LNCAP (cell line): Measurements from ENCODE around the gene ITGB1BP1.

Experiments used
- TF ChIP-seq, protein P1 (sequence below): fragments of 450-650 bp; IDR thresholded peaks from 2 replicates; pipeline ENCODE4 v1.5.1; 2017; ENCODE audit warnings: mild to moderate bottlenecking

ITGB1BP1 gene

GRCh38 chr2:9441556-9441955 lies 18.2 kb upstream of the ITGB1BP1 start:
- TF ChIP-seq, protein P1, sequence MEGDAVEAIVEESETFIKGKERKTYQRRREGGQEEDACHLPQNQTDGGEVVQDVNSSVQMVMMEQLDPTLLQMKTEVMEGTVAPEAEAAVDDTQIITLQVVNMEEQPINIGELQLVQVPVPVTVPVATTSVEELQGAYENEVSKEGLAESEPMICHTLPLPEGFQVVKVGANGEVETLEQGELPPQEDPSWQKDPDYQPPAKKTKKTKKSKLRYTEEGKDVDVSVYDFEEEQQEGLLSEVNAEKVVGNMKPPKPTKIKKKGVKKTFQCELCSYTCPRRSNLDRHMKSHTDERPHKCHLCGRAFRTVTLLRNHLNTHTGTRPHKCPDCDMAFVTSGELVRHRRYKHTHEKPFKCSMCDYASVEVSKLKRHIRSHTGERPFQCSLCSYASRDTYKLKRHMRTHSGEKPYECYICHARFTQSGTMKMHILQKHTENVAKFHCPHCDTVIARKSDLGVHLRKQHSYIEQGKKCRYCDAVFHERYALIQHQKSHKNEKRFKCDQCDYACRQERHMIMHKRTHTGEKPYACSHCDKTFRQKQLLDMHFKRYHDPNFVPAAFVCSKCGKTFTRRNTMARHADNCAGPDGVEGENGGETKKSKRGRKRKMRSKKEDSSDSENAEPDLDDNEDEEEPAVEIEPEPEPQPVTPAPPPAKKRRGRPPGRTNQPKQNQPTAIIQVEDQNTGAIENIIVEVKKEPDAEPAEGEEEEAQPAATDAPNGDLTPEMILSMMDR, result no peak

DNA sequence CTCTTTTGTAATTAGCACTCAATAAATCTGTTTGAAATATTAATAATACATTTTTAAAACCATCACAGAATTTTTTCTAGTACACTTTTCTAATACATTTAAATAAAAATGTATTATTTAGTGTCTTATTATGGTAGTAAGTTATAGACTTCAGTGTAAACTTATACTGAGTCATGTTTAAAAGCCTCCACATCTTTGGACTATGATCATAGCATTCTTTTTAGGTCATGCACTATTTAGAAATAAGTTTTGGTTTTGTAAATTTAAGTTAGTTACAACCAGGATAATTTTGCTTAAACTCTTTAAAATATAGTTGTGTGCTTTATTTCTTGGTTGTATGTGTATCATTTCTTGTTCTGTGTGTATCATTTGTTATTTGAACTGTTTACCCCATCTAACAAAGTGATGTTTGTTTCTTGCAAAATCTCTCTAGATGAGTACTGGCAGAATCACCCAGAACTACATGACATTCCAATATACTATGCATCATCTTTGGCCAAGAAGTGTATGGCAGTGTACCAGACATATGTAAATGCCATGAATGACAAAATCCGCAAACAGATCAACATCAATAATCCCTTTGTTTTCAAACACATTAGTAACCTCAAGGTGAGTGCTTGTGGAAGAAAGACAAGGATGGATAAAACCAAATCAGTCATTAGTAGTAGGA lies 16.9 kb upstream of the ITGB1BP1 start:
- TF ChIP-seq, protein P1, result no peak

DNA sequence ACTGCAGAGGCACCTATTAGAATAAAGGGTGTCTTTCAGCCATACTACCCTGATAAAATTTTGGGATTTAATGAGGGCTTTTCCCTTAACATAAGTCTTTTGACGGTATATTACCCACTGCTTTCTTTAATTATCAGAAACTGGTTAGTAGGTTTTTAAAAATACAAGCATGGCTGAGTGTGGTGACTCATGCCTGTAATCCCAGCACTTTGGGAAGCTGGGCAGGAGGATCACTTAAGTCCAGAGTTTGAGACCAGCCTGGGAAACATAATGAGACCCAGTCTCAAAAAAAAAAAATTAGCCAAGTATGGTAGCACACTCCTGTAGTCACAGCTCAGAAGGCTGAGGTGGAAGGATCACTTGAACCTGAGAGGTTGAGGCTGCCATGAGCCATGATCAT lies 16.2 kb upstream of the ITGB1BP1 start:
- TF ChIP-seq, protein P1, result no peak

GRCh38 chr2:9434489-9434888 lies 11.2 kb upstream of the ITGB1BP1 start:
- TF ChIP-seq, protein P1, result no peak

- TF ChIP-seq, protein P1, result no peak
These were observed 7.3 kb upstream of the ITGB1BP1 start for GRCh38 chr2:9430316-9431293.

- TF ChIP-seq, protein P1, result no peak
These were observed 5.7 kb upstream of the ITGB1BP1 start for GRCh38 chr2:9428965-9429577.

GRCh38 chr2:9424447-9425164 lies 1.3 kb upstream of the ITGB1BP1 start:
- TF ChIP-seq, protein P1, result no peak
